ENCODE measurements around the gene PARP3.

PARP3 gene

DNA sequence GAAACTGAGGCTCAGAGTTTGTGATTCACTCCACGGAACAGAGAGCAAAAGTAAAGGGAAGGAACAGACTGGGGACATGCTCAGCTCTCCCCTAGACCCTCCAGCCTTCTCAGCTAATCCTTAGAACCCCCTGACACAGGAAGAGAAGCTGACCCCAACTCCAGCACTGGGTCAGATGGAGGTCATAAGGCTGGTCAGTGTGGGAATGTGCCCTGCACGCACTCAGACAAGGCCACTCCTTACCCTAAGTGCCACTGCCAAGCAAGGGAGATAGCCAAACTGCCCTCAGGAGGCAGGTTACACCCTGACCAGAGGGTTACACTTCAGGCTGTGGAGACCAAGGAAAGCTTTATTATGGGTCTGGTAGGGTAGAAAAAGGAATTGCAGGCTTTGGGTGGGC lies 52.4 kb downstream of the PARP3 start:
- H3K9me3 ChIP-seq (ENCODE audit: control insufficient read depth in 5 of 5, low read length in 5 of 5) = no peaks in the 10 kb centered on the region
- H3K27ac ChIP-seq (ENCODE audit: low read depth, low read length) = peak overlapping the region; percentile 94
- no peaks in the 10 kb centered on the region for H3K27me3 ChIP-seq (ENCODE audit: control insufficient read depth in 5 of 5, insufficient read depth in 4 of 5, low read length in 5 of 5)
- H3K4me3 ChIP-seq (ENCODE audit: low read depth in 1 of 5, low read length in 5 of 5) = peak overlapping the region; percentile 97 to 99 (median 99)
- peaks cover 0 to 35% (median 23%) of the 10 kb centered on the region in 5 donors for H3K36me3 ChIP-seq (ENCODE audit: control insufficient read depth in 5 of 5, insufficient read depth in 5 of 5, low read length in 5 of 5)
- peak overlapping the region; percentile 90 to 100 (median 98) for H3K9ac ChIP-seq (ENCODE audit: low read length in 5 of 5)
- H3K4me1 ChIP-seq (ENCODE audit: control insufficient read depth in 5 of 5, insufficient read depth in 5 of 5, low read length in 5 of 5) = peaks cover 5 to 35% (median 25%) of the 10 kb centered on the region in 5 donors

- Histone ChIP-seq H3K9ac (ENCODE audit: low read length in 5 of 5) (peak within 1 kb of the TSS; percentile 90 to 100 (median 98)), H3K36me3 (ENCODE audit: control insufficient read depth in 5 of 5, insufficient read depth in 5 of 5, low read length in 5 of 5) (peaks cover 0 to 35% (median 23%) of the 10 kb centered on the region in 5 donors)
These were observed 53.4 kb downstream of the PARP3 start, which contains the start of gene RPL29 for GRCh38 chr3:51995346-51996163. Gene RPL29, minus strand, starts transcription at chr3:51995895. Its CDS starts 434 bp downstream, at chr3:51995461.

GRCh38 chr3:51997172-51997571 lies 55.0 kb downstream of the PARP3 start:
- H3K27ac ChIP-seq (ENCODE audit: low read depth, low read length) = no peak overlapping the region
- H3K4me1 ChIP-seq (ENCODE audit: control insufficient read depth in 5 of 5, insufficient read depth in 5 of 5, low read length in 5 of 5) = peaks cover 5 to 33% (median 23%) of the 10 kb centered on the region in 5 donors
- H3K9me3 ChIP-seq (ENCODE audit: control insufficient read depth in 5 of 5, low read length in 5 of 5) = no peaks in the 10 kb centered on the region
- peaks cover 0 to 27% (median 22%) of the 10 kb centered on the region in 5 donors for H3K36me3 ChIP-seq (ENCODE audit: control insufficient read depth in 5 of 5, insufficient read depth in 5 of 5, low read length in 5 of 5)
- no peak overlapping the region for H3K4me3 ChIP-seq (ENCODE audit: low read depth in 1 of 5, low read length in 5 of 5)
- no peak overlapping the region for H3K9ac ChIP-seq (ENCODE audit: low read length in 5 of 5)
- H3K27me3 ChIP-seq (ENCODE audit: control insufficient read depth in 5 of 5, insufficient read depth in 4 of 5, low read length in 5 of 5) = no peaks in the 10 kb centered on the region

More at GRCh38 chr3:51995346-51996163, 53.4 kb downstream of the PARP3 start, which contains the start of gene RPL29:
- Histone ChIP-seq H3K4me3 (ENCODE audit: low read depth in 1 of 5, low read length in 5 of 5) (peak within 1 kb of the TSS; percentile 97 to 99 (median 99)), H3K27ac (ENCODE audit: low read depth, low read length) (peak within 1 kb of the TSS; percentile 94), H3K4me1 (ENCODE audit: control insufficient read depth in 5 of 5, insufficient read depth in 5 of 5, low read length in 5 of 5) (peaks cover 5 to 26% (median 17%) of the 10 kb centered on the region in 5 donors), H3K27me3 (ENCODE audit: control insufficient read depth in 5 of 5, insufficient read depth in 4 of 5, low read length in 5 of 5) (no peaks in the 10 kb centered on the region), H3K9me3 (ENCODE audit: control insufficient read depth in 5 of 5, low read length in 5 of 5) (no peaks in the 10 kb centered on the region)

GRCh38 chr3:51997935-51998596 lies 55.9 kb downstream of the PARP3 start:
- H3K4me1 ChIP-seq (ENCODE audit: control insufficient read depth in 5 of 5, insufficient read depth in 5 of 5, low read length in 5 of 5) = peaks cover 5 to 29% (median 23%) of the 10 kb centered on the region in 5 donors
- H3K36me3 ChIP-seq (ENCODE audit: control insufficient read depth in 5 of 5, insufficient read depth in 5 of 5, low read length in 5 of 5) = peaks cover 0 to 19% (median 14%) of the 10 kb centered on the region in 5 donors
- H3K27me3 ChIP-seq (ENCODE audit: control insufficient read depth in 5 of 5, insufficient read depth in 4 of 5, low read length in 5 of 5) = no peaks in the 10 kb centered on the region
- H3K4me3 ChIP-seq (ENCODE audit: low read depth in 1 of 5, low read length in 5 of 5) = no peak overlapping the region
- no peak overlapping the region for H3K27ac ChIP-seq (ENCODE audit: low read depth, low read length)
- H3K9me3 ChIP-seq (ENCODE audit: control insufficient read depth in 5 of 5, low read length in 5 of 5) = no peaks in the 10 kb centered on the region
- no peak overlapping the region for H3K9ac ChIP-seq (ENCODE audit: low read length in 5 of 5)
